Measurements from ENCODE around the gene RBMS3. TPM values are rescaled to one million over a fixed set of nuclear protein-coding genes. Genes with fewer than 3 reads are reported as not detected.

The RBMS3 gene
- total RNA-seq, 1 donor = 2.1 TPM

DNA sequence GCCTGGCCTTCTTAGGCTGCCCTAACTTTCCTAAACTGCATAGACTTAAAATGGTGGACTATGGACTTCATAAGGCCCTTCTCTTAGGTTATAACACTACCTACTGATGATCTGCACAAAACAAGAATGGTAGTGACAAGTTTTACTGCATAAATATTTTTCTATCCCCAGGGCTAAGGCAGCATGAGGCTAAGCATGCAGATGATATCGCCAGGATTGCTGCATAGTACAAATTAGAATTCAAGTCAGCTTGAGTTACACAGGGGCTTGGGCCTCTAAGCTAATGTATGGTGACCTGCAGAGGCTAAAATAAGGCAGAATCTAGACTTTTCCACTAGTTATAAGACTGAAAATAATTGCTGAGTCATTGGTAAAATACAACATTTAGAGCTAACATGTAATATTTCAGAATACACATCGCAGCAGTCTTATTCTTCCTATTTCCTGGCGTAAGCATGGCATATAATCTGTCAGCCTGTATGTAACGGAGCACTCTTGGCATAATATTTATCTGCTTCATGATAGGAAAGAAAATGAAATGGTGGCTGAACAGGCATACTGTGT lies 15.3 kb upstream of the RBMS3 start:
- Histone ChIP-seq H3K4me3 (ENCODE audit: low read length) (no peak overlapping the region), H3K4me1 (ENCODE audit: insufficient read depth, low read length) (no peaks in the 10 kb centered on the region), H3K27me3 (ENCODE audit: insufficient read depth, low read length) (no peaks in the 10 kb centered on the region), H3K9me3 (ENCODE audit: low read depth, low read length) (no peaks in the 10 kb centered on the region)

DNA sequence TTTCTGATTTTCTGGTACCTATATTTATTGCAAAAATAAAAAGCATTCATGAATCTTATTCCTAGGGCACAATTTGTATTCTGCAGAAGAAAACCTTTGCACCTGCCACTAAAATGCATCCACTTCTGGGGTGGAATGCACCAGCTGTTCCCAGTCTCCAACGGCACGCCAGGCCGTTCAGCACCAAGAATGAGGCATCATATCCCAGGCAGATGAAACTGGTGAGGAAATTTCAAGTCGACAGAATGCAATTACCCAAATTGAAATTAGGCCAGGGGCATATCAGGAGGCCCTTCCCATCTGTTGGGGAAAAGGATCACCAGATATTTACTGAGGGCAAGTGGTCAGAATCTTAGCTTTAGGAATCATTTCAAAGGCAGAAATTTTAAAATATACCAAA lies 13.6 kb upstream of the RBMS3 start:
- Histone ChIP-seq H3K4me3 (ENCODE audit: low read length) (no peak overlapping the region), H3K27me3 (ENCODE audit: insufficient read depth, low read length) (no peaks in the 10 kb centered on the region), H3K4me1 (ENCODE audit: insufficient read depth, low read length) (no peaks in the 10 kb centered on the region), H3K9me3 (ENCODE audit: low read depth, low read length) (no peaks in the 10 kb centered on the region)

DNA sequence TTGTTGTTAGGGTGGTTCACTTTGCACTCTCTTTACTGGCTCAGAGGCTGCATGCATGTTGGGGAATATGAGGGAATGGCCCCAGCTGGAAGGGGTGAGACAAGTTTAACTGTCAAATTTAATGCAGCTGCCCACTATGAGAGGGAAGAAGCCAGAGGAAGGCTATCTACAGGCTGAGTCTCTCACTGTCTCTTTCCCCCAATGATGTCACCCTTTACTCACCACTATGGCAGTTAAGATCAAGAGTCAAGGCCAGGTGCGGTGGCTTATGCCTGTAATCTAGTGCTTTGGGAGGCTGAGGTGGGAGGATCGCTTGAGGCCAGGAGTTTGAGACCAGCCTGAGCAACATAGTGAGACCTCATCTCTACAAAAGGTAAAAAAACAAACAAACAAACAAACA lies 12.2 kb upstream of the RBMS3 start:
- Histone ChIP-seq H3K4me1 (ENCODE audit: insufficient read depth, low read length) (no peaks in the 10 kb centered on the region), H3K4me3 (ENCODE audit: low read length) (no peak overlapping the region), H3K9me3 (ENCODE audit: low read depth, low read length) (no peaks in the 10 kb centered on the region), H3K27me3 (ENCODE audit: insufficient read depth, low read length) (no peaks in the 10 kb centered on the region)

DNA sequence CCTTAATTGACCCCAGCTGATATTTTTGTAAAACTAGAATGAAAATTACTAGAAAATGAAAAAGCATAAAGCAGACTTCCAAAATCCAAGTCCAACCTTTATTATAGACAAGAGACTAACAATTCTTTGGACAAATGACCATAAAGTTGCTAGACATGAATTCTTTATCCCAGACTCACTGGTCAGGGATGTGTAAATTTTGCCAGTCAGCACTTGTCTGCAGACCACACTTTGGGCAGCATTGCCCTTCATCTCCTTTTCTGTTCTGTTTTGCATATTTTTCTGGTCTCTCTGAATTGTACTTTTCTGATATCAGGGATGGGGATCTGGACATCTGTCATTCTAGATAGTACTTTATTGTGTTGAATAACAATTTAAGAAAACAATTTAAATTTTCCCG lies 10.1 kb upstream of the RBMS3 start:
- Histone ChIP-seq H3K4me1 (ENCODE audit: insufficient read depth, low read length) (no peaks in the 10 kb centered on the region), H3K27me3 (ENCODE audit: insufficient read depth, low read length) (no peaks in the 10 kb centered on the region), H3K9me3 (ENCODE audit: low read depth, low read length) (no peaks in the 10 kb centered on the region), H3K4me3 (ENCODE audit: low read length) (no peak overlapping the region)

DNA sequence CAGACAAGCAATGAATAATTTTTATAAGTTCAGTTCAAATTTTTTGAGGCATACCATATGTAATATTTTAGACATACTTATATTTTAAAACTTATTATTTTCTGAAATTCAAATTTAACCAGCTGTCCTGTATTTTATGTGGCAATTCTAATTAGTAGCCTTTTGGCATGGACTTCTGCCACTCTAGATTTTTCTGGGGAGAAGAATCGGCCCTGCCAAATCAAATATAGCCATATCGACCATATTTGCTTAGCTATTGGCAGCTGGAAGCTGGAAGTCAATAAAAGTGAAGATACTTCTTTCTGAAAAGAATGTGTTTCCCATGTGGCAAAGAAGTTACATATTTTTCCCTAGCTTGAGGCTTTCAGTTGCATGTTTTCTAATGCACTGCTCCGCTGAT lies 9.4 kb upstream of the RBMS3 start:
- Histone ChIP-seq H3K27me3 (ENCODE audit: insufficient read depth, low read length) (no peaks in the 10 kb centered on the region), H3K4me3 (ENCODE audit: low read length) (no peak overlapping the region), H3K4me1 (ENCODE audit: insufficient read depth, low read length) (no peaks in the 10 kb centered on the region), H3K9me3 (ENCODE audit: low read depth, low read length) (no peaks in the 10 kb centered on the region)

DNA sequence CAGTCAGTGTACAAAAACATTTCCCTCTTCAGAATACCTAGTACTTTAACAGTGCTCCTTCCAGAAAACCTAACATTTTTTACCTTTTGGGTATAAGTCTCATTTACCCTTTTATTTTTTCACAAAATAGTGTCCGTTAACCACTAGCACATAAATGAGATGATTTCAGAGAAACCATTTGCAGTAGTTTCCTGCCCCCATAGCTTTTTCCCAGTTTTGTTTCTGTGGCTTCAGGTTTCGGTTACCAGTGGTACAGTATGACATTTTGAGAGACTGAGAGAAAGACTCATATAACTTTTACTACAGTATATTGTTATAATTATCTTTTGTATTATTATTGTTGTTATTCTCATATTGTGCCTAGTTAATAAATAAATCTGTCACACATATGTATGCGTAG lies 6.2 kb upstream of the RBMS3 start:
- Histone ChIP-seq H3K9me3 (ENCODE audit: low read depth, low read length) (no peaks in the 10 kb centered on the region), H3K4me3 (ENCODE audit: low read length) (no peak overlapping the region), H3K4me1 (ENCODE audit: insufficient read depth, low read length) (no peaks in the 10 kb centered on the region), H3K27me3 (ENCODE audit: insufficient read depth, low read length) (no peaks in the 10 kb centered on the region)

DNA sequence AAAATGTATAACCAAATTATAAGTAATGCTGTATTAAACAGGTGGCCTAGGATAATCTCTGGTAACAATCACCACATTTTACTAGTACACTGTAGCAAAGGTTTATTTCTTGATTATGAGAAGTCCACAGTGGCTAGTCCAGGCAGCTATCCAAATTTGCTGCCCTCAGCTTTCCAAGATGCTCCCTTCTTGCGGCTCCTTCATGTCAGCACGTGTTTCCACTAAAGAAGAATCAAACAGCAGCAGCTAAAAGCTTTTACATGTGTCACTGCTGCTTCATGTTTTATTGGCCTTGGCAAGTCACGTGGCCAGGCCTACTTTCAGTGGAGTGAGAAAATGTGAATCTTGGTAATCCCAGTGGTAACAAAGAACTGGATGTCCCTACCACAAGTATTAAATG lies 5.6 kb upstream of the RBMS3 start:
- H3K4me1 ChIP-seq (ENCODE audit: insufficient read depth, low read length) = no peaks in the 10 kb centered on the region
- no peaks in the 10 kb centered on the region for H3K27me3 ChIP-seq (ENCODE audit: insufficient read depth, low read length)
- H3K9me3 ChIP-seq (ENCODE audit: low read depth, low read length) = no peaks in the 10 kb centered on the region
- H3K4me3 ChIP-seq (ENCODE audit: low read length) = no peak overlapping the region

DNA sequence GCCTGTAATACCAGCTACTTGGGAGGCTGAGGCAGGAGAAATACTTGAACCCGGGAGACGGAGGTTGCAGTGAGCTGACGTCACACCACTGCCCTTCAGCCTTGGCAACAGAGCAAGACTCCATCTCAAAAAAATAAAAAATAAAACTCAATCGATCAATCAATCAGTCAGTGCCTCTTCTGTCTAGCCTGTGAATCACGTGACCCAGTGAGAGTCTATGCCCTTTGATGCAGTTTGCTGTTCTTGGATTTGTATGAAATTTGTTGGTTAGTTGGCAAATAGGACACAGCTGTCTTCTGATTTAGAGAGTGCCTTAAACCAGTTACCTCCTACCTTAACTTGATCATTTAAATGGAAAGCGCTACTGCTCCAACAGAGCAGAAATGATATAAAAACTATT lies 3.6 kb upstream of the RBMS3 start:
- no peak overlapping the region for H3K4me3 ChIP-seq (ENCODE audit: low read length)
- H3K9me3 ChIP-seq (ENCODE audit: low read depth, low read length) = no peaks in the 10 kb centered on the region
- H3K27me3 ChIP-seq (ENCODE audit: insufficient read depth, low read length) = no peaks in the 10 kb centered on the region
- peaks cover 12% of the 10 kb centered on the region for H3K4me1 ChIP-seq (ENCODE audit: insufficient read depth, low read length)

DNA sequence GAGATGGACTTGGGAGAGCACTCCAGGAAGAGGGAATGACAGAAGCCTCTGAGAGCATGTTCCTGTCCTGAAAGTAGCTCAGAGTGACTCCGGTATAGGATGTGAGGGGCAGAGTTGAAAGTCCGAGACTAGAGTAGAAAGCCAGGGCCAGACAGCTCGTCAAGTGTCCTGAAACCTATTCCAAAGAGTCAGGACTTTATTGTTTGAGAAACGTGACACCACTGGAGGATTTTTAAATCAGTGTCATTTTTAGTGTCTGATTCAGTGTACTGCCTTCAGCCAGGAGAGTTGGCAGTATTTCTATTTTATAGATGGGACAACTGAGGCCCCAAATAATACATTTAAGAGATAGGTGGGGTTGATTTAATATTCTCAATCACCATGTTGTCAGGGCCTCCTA lies 1.6 kb upstream of the RBMS3 start:
- Histone ChIP-seq H3K4me3 (ENCODE audit: low read length) (no peak overlapping the region), H3K9me3 (ENCODE audit: low read depth, low read length) (no peaks in the 10 kb centered on the region), H3K4me1 (ENCODE audit: insufficient read depth, low read length) (peaks cover 12% of the 10 kb centered on the region), H3K27me3 (ENCODE audit: insufficient read depth, low read length) (no peaks in the 10 kb centered on the region)

DNA sequence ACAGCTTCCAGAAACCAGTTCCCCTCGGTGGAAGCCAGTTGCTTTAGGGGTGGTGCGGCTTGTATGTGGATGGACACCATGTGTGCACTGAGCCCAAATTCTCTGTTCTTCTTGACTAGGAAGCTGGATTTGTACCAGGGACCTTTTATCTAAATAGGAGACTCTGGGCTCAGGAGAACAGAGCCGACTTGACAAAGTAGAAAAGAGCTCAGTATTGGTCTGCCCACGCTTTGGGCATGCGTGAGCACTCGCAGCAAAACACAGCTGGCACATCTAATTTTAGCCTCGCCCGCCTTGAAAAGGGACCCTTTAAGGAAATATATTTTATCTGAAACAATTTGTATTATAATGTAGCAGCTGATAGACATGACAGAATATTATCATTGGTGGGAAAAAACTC lies 1.1 kb upstream of the RBMS3 start:
- no peaks in the 10 kb centered on the region for H3K27me3 ChIP-seq (ENCODE audit: insufficient read depth, low read length)
- no peak overlapping the region for H3K4me3 ChIP-seq (ENCODE audit: low read length)
- H3K4me1 ChIP-seq (ENCODE audit: insufficient read depth, low read length) = peaks cover 12% of the 10 kb centered on the region
- H3K9me3 ChIP-seq (ENCODE audit: low read depth, low read length) = no peaks in the 10 kb centered on the region

DNA sequence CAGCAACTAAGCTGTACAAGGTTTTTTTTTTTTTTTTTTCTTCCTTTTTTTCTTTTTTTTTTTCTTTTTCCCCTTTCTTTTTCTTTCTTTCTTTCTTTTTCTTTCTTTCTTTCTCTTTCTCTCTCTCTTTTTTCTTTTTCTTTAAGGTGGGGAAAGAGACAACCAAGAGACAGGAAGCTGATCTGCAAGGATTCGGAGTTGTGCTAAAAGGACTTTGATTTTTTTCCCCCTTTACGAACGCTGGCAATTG lies 148 bp downstream of the RBMS3 start:
- H3K4me3 ChIP-seq (ENCODE audit: low read length) = peak overlapping the region; percentile 24

DNA sequence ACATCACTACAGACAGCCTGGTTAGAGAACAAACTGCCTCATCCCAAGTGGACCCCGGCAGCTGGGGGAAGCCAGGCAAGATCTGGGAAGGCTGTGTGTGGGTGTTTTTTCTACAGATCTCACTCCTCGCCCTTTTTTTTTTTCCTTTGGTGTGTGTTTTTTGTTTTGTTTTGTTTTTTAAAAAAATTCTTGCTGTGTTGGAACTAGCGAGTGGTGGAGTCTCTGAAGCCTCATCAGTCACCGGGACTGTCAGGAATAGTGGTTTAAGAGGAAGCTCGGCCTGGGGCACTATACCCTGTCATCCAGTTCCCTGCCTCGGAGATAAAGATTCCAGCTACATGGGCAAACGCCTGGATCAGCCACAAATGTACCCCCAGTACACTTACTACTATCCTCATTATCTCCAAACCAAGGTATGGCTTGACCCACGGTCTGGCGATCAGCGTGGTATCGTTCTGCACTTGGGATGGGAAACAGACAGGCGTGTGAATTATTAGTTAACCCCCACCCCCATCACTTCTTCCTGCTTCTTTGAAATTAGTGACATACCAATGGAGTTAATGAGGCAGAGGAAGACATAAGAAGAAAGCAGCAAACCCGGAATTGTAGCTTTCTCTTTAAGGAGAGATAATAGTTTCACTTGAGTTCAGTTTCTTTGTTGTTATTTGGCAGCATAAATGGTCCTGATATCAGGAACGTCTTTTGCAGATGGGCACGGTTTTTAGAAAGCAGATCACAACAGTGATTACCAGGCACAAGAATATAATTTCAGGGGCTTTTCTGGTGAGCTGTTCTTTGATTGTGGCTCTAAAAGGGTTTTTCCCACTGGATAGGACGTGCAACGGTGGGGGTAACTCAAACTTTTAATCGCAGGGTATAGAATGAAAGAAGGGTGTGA lies 722 bp downstream of the RBMS3 start:
- Histone ChIP-seq H3K4me1 (ENCODE audit: insufficient read depth, low read length) (peaks cover 12% of the 10 kb centered on the region), H3K4me3 (ENCODE audit: low read length) (peak overlapping the region; percentile 24), H3K9me3 (ENCODE audit: low read depth, low read length) (no peaks in the 10 kb centered on the region), H3K27me3 (ENCODE audit: insufficient read depth, low read length) (no peaks in the 10 kb centered on the region)

More for the DNA sequence above, 148 bp downstream of the RBMS3 start:
- Histone ChIP-seq H3K27me3 (ENCODE audit: insufficient read depth, low read length) (no peaks in the 10 kb centered on the region), H3K9me3 (ENCODE audit: low read depth, low read length) (no peaks in the 10 kb centered on the region), H3K4me1 (ENCODE audit: insufficient read depth, low read length) (peaks cover 12% of the 10 kb centered on the region)

DNA sequence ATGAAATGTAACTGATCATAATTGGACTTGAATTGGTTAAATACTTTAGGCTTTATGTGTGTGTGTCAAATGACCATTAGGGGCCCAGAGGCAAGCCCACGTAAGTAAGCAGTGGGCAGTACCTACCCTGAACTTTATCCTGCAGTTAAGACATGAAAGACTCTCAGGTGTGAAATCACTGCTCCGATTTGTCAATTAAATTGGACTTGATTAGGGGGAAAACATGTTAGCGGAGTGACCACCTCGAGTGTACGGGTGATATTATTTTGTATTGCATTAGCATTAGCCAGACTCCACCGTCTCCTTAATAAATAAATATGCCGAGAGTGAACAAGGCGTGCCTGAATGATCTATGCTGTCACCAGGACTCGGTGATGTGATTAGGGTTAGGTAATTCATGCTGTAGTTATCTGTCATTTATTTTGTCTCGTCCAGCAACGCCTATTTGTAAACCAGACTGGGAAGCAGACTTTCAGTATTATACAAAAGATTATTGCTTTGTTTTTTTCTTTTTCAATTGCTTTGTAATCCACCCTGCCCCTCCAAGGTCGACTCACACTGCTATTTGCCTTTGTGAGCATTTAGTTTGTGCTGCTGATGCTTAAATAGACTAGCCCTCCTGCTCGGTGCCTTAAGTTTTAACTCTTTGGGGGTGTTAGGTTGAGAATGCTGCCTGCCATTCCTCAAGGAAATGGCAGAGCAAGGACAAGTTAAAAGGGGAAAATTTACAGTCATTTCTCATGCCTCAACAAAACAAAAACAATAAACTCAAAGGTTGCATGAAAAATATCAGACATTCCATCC lies 1.8 kb downstream of the RBMS3 start:
- H3K4me1 ChIP-seq (ENCODE audit: insufficient read depth, low read length) = peaks cover 12% of the 10 kb centered on the region
- no peaks in the 10 kb centered on the region for H3K9me3 ChIP-seq (ENCODE audit: low read depth, low read length)
- H3K4me3 ChIP-seq (ENCODE audit: low read length) = no peak overlapping the region
- H3K27me3 ChIP-seq (ENCODE audit: insufficient read depth, low read length) = no peaks in the 10 kb centered on the region

DNA sequence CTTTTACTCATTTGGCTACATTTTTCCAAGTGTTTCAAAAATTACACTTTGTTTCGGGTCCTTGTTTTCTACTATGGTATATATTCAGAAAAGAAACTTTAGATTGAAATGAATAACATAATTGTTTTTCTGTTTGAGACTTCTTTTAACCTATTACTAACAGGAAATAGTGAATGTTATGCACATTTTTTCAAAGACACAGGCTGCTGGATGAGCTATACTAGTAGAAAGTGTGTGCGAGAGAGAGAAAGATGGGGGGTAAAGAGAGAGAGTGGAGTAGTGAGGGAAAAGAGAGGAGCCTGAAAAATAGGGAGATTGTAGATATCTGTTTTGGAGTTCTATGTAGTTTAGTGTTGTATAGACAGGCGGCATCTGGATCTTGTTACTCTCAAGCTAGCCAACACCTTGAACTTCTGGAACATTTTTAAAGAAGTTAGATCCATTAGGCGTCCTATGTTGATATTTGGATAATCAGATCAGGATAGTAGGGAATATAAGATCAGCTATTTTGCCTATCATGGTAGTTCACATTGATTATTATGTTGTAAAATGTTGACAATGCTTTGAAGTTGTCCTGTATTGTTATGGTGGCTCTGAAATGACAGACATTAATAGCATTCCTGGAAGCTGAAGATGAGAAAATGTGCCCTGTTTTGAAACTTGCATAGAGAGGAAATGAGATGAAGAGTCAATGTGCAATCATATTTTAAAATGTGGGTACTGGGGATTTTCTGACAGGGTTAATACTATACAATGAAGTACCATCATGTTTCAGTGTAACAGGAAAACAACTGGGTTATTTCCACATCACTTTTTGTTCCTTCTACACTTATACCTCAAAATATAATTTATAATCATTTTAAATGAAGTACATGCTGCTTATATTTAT lies 2.6 kb downstream of the RBMS3 start:
- Histone ChIP-seq H3K4me3 (ENCODE audit: low read length) (no peak overlapping the region), H3K9me3 (ENCODE audit: low read depth, low read length) (no peaks in the 10 kb centered on the region), H3K27me3 (ENCODE audit: insufficient read depth, low read length) (no peaks in the 10 kb centered on the region), H3K4me1 (ENCODE audit: insufficient read depth, low read length) (peaks cover 12% of the 10 kb centered on the region)

DNA sequence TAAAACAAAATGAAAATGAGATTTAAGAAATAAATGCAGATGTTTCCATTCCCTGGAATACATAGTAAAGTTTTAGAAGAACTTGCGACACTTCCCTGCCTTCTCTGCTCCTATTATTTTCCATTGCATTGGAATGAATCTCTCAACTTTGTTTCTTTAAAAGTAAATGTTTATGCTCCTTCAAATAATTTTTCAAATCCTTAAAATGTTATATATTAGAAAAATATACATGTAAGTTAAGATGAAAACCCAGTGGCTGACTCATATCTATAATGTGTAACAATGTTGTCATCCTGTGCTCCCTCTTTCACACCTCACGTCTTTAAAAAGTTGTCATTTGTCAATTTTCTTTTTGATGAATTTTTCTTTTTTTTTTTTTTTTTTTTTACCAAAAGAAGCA lies 3.6 kb downstream of the RBMS3 start:
- Histone ChIP-seq H3K4me3 (ENCODE audit: low read length) (no peak overlapping the region), H3K27me3 (ENCODE audit: insufficient read depth, low read length) (no peaks in the 10 kb centered on the region), H3K9me3 (ENCODE audit: low read depth, low read length) (no peaks in the 10 kb centered on the region), H3K4me1 (ENCODE audit: insufficient read depth, low read length) (peaks cover 12% of the 10 kb centered on the region)
